Measurements from ENCODE around the gene SDS.

GRCh38 chr12:113370923-113371682 lies 32.6 kb downstream of the SDS start:
- TF ChIP-seq SP1 (IDR thresholded peaks at IDR 0.05; ENCODE audit: low read depth) (no peak), RAD21 (IDR thresholded peaks at IDR 0.05; ENCODE audit: low read depth) (no peak), POLR2A (IDR thresholded peaks at IDR 0.05; ENCODE audit: borderline replicate concordance, extremely low read depth, insufficient read depth, insufficient read length) (no peak), EZH2phosphoT487 (IDR thresholded peaks at IDR 0.05; ENCODE audit: borderline replicate concordance) (no peak), ZNF274 (IDR thresholded peaks at IDR 0.05; ENCODE audit: low read depth, low read length) (no peak), POLR2AphosphoS5 (IDR thresholded peaks at IDR 0.05; ENCODE audit: low read depth, low read length) (no peak)
- TF ChIP-seq, protein P1, sequence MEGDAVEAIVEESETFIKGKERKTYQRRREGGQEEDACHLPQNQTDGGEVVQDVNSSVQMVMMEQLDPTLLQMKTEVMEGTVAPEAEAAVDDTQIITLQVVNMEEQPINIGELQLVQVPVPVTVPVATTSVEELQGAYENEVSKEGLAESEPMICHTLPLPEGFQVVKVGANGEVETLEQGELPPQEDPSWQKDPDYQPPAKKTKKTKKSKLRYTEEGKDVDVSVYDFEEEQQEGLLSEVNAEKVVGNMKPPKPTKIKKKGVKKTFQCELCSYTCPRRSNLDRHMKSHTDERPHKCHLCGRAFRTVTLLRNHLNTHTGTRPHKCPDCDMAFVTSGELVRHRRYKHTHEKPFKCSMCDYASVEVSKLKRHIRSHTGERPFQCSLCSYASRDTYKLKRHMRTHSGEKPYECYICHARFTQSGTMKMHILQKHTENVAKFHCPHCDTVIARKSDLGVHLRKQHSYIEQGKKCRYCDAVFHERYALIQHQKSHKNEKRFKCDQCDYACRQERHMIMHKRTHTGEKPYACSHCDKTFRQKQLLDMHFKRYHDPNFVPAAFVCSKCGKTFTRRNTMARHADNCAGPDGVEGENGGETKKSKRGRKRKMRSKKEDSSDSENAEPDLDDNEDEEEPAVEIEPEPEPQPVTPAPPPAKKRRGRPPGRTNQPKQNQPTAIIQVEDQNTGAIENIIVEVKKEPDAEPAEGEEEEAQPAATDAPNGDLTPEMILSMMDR (IDR thresholded peaks at IDR 0.05 in 2 of 3, conservative IDR thresholded peaks at IDR 0.05 in 1 of 3; ENCODE audit: borderline replicate concordance in 1 of 3, insufficient read depth in 1 of 3, low read depth in 2 of 3, low read length in 2 of 3) = no peak

Data from HCT116 (cell line).